HG03571 (cell line): ENCODE results near the gene CIB4.

Experiments
- ATAC-seq: cut with Tn5 transposase; IDR thresholded peaks from one replicate; pipeline ENCODE4 v1.9.1; 2021; ENCODE audit not compliant: unreplicated experiment

Gene CIB4

GRCh38 chr2:26532301-26533250 is 108.6 kb downstream of the CIB4 start:
- no peak for ATAC-seq
